GM18868 (cell line): ENCODE measurements around the gene HDAC8.

Experiments used
- ATAC-seq: cut with Tn5 transposase; IDR thresholded peaks from one replicate; pipeline ENCODE4 v1.9.1; 2021; ENCODE audit warnings: mild to moderate bottlenecking, moderate library complexity; ENCODE audit not compliant: unreplicated experiment

Gene HDAC8

GRCh38 chrX:72301781-72302180, 270.9 kb downstream of the HDAC8 start:
- ATAC-seq: no peak

- ATAC-seq: no peak
Observed at GRCh38 chrX:72299891-72300630, 272.6 kb downstream of the HDAC8 start.

GRCh38 chrX:72297953-72298730, 274.5 kb downstream of the HDAC8 start:
- peak; percentile 68 for ATAC-seq

DNA sequence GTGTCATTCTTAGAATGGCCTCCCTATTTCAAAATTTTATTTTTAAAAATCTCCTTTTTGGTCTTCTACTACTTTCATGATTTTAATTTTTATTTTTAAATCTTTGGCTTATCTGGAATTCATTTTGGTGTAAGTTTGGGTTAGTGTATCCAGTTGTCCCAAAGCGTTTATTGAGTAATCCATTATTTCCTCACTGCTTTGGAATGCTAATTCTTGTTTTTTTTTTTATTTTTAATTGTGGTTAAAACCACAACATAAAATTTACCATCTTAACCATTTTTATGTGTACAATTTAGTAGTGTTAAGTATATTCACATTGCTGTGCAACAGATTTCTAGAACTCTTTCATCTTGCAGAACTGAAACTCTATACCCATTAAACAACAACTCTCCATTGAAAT, 275.7 kb downstream of the HDAC8 start:
- ATAC-seq: no peak

DNA sequence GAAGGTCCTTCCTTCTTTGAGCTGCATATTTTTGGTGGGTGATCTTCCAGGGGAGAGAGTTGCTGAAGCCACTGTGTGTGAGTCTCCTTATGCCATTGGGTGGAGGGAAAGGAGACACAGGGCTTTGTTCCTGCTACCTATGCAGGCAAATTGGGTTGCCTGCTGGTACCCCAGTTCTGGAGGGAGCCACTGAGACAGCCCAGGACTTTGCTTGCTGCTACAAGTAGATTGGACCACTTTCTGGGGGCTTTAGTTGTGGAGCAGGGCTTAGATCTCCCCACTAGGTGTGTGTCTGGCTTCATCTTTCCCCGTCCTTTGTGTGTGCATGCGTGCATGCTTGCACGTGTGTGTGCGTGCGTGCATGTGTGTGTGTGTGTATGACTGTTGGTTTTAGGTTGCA, 276.9 kb downstream of the HDAC8 start:
- ATAC-seq: no peak

- no peak for ATAC-seq
Observed at GRCh38 chrX:72294497-72294896, 278.1 kb downstream of the HDAC8 start.

DNA sequence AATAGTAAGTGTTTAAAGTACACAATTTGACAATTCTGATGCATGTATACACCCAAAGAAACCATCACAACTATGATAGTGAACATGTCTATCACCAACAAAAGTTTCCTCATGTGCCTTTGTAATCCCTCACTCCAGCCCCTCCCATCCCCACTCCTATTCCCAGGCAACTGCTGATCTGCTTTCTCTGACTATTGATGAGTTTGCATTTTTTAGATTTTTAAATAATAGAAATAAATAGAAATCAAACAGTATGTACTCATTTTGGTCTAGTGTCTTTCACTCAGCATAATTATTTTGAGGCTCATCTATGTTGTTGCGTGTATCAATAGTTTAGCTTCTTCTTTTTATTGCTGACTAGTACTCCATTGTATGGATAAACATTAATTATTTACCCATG, 290.3 kb downstream of the HDAC8 start:
- no peak for ATAC-seq

DNA sequence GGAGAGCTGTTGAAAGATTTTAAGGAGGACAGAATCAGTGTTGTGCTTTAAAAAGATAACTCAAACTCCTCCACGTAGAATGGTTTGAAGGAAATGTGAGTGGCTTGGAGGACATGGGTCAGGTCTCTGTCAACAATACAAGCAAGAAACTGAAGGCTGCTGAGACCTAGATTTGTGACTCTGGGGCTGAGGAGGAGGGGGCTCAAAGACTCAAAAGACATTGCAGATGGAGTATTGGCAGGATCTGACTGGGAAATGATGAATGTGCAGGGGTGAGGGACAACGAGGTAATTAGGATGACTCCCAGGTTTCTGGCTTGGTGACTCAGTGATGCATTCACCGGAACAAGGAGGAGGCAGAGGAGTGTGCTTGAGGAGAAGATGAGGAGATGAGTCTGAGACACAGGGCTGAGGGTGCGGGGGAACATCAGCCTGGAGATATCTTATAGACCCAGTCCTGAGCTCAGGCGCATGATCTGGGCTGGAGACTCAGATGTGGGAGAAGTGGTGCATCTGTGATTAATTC, 292.3 kb downstream of the HDAC8 start:
- no peak for ATAC-seq
